HEK293 (cell line): ENCODE measurements around the gene SLC2A5.

ENCODE experiments used
- CTCF ChIA-PET: fragments of 350-600 bp; formaldehyde crosslinking; extraction: SDS; loops from one replicate; lab custom pipeline; 2021; ENCODE audit warnings: antibody characterized with exemption; lab: Yijun Ruan, JAX
- POLR2A ChIA-PET: fragments of 300-600 bp; formaldehyde crosslinking; extraction: SDS; loops from one replicate; lab custom pipeline; 2020; ENCODE audit warnings: antibody characterized with exemption, inconsistent platforms; lab: Yijun Ruan, JAX
- H3K27ac ChIP-seq: fragments of 200-500 bp; sonication (Bioruptor generic); 2 replicates; pipeline ENCODE4 v1.5.1; 2014; ENCODE audit warnings: low read depth, low read length, control low read depth, inconsistent platforms; ENCODE audit errors: extremely low read depth
- H3K36me3 ChIP-seq, 2 experiments: fragments of 200-500 bp in 1 of 2; sonication (Bioruptor generic) in 1 of 2; 1 replicate in 1 of 2; 2 replicates in 1 of 2; pipeline ENCODE4 v1.5.1; 2014 to 2017; ENCODE audit warnings: inconsistent platforms in 2 of 2, low read length in 2 of 2; ENCODE audit not compliant: control insufficient read depth in 2 of 2, insufficient read depth in 1 of 2
- H3K4me1 ChIP-seq: fragments of 200-500 bp; sonication (Bioruptor generic); 2 replicates; pipeline ENCODE4 v1.5.1; 2014; ENCODE audit warnings: mild to moderate bottlenecking, low read length, inconsistent platforms; ENCODE audit not compliant: control insufficient read depth, insufficient read depth
- H3K4me3 ChIP-seq: 2 replicates; pipeline ENCODE4 v1.5.1; 2011; ENCODE audit warnings: low read depth, mild to moderate bottlenecking, control low read depth, low read length, moderate library complexity
- H3K9me3 ChIP-seq: fragments of 200-500 bp; sonication (Bioruptor generic); 2 replicates; pipeline ENCODE4 v1.5.1; 2014; ENCODE audit warnings: low read depth, low read length, inconsistent platforms; ENCODE audit not compliant: control insufficient read depth, insufficient read depth
- KLF10 ChIP-seq: fragments of 450-650 bp; IDR thresholded peaks from 2 replicates; pipeline ENCODE4 v1.5.1; 2018; ENCODE audit warnings: missing biosample characterization, mild to moderate bottlenecking, missing genetic modification characterization
- SCRT1 ChIP-seq: fragments of 450-650 bp; formaldehyde crosslinking; IDR thresholded peaks from 2 replicates; pipeline ENCODE4 v1.5.1; 2016; ENCODE audit warnings: missing biosample characterization, missing genetic modification characterization, borderline replicate concordance
- SCRT2 ChIP-seq: fragments of 450-650 bp; formaldehyde crosslinking; IDR thresholded peaks from 2 replicates; pipeline ENCODE4 v1.5.1; 2016; ENCODE audit warnings: missing biosample characterization, missing genetic modification characterization
- TCF7L2 ChIP-seq: IDR thresholded peaks from 2 replicates; pipeline ENCODE4 v1.6.1; 2011; ENCODE audit warnings: low read depth, mild to moderate bottlenecking, inconsistent platforms, low read length, moderate library complexity, borderline replicate concordance
- ZBTB10 ChIP-seq: fragments of 450-650 bp; formaldehyde crosslinking; IDR thresholded peaks from 2 replicates; pipeline ENCODE4 v1.5.1; 2016; ENCODE audit warnings: missing biosample characterization, missing genetic modification characterization
- ZBTB11 ChIP-seq: fragments of 450-650 bp; formaldehyde crosslinking; conservative IDR thresholded peaks from 2 replicates; pipeline ENCODE4 v1.5.1; 2016; ENCODE audit warnings: low read depth, missing biosample characterization, missing genetic modification characterization
- ZBTB17 ChIP-seq: fragments of 450-650 bp; formaldehyde crosslinking; IDR thresholded peaks from 2 replicates; pipeline ENCODE4 v1.5.1; 2016; ENCODE audit warnings: missing biosample characterization, missing genetic modification characterization
- ZBTB8A ChIP-seq: fragments of 450-650 bp; formaldehyde crosslinking; IDR thresholded peaks from 2 replicates; pipeline ENCODE4 v1.5.1; 2016; ENCODE audit warnings: missing biosample characterization, missing genetic modification characterization
- ZIC2 ChIP-seq: fragments of 450-650 bp; formaldehyde crosslinking; IDR thresholded peaks from 2 replicates; pipeline ENCODE4 v1.5.1; 2016; ENCODE audit warnings: missing biosample characterization, missing genetic modification characterization
- ZNF138 ChIP-seq: fragments of 450-650 bp; formaldehyde crosslinking; IDR thresholded peaks from 2 replicates; pipeline ENCODE4 v1.5.1; 2016; ENCODE audit warnings: missing biosample characterization, missing genetic modification characterization, borderline replicate concordance
- ZNF157 ChIP-seq: fragments of 450-650 bp; formaldehyde crosslinking; IDR thresholded peaks from 2 replicates; pipeline ENCODE4 v1.5.1; 2016; ENCODE audit warnings: missing biosample characterization, missing genetic modification characterization
- ZNF19 ChIP-seq: fragments of 450-650 bp; formaldehyde crosslinking; IDR thresholded peaks from 2 replicates; pipeline ENCODE4; 2016; ENCODE audit warnings: missing biosample characterization, missing genetic modification characterization, low read depth
- ZNF23 ChIP-seq: fragments of 450-650 bp; formaldehyde crosslinking; IDR thresholded peaks from 2 replicates; pipeline ENCODE4 v1.5.1; 2016; ENCODE audit warnings: missing biosample characterization, missing genetic modification characterization, borderline replicate concordance
- ZNF341 ChIP-seq: fragments of 450-650 bp; formaldehyde crosslinking; IDR thresholded peaks from 2 replicates; pipeline ENCODE4; 2016; ENCODE audit warnings: low read depth, missing biosample characterization, missing genetic modification characterization
- ZNF354C ChIP-seq: fragments of 450-650 bp; formaldehyde crosslinking; IDR thresholded peaks from 2 replicates; pipeline ENCODE4 v1.5.1; 2016; ENCODE audit warnings: missing biosample characterization, missing genetic modification characterization, low read depth, borderline replicate concordance
- ZNF510 ChIP-seq: fragments of 450-650 bp; formaldehyde crosslinking; IDR thresholded peaks from 2 replicates; pipeline ENCODE4 v1.5.1; 2018; ENCODE audit warnings: mild to moderate bottlenecking, missing genetic modification characterization, missing biosample characterization; ENCODE audit not compliant: insufficient replicate concordance
- ZNF529 ChIP-seq: fragments of 450-650 bp; formaldehyde crosslinking; IDR thresholded peaks from 2 replicates; pipeline ENCODE4 v1.5.1; 2017; ENCODE audit warnings: missing genetic modification characterization, missing biosample characterization; ENCODE audit not compliant: insufficient replicate concordance
- TF ChIP-seq, protein P1 (sequence below): fragments of 450-650 bp; formaldehyde crosslinking; IDR thresholded peaks from 2 replicates; pipeline ENCODE4 v1.5.1; 2016; ENCODE audit warnings: missing biosample characterization, missing genetic modification characterization
- TF ChIP-seq, protein P2 (sequence below): fragments of 450-650 bp; formaldehyde crosslinking; IDR thresholded peaks from 2 replicates; pipeline ENCODE4 v1.5.1; 2016; ENCODE audit warnings: missing biosample characterization, missing genetic modification characterization
- TF ChIP-seq, protein P3 (sequence below): fragments of 450-650 bp; IDR thresholded peaks from 2 replicates; pipeline ENCODE4 v1.5.1; 2018; ENCODE audit warnings: missing biosample characterization, missing genetic modification characterization
- TF ChIP-seq, protein P4 (sequence below): fragments of 450-650 bp; formaldehyde crosslinking; optimal IDR thresholded peaks from 2 replicates; pipeline ENCODE3; 2016; ENCODE audit warnings: missing biosample characterization, mild to moderate bottlenecking, missing genetic modification characterization

Gene SLC2A5, protein sequence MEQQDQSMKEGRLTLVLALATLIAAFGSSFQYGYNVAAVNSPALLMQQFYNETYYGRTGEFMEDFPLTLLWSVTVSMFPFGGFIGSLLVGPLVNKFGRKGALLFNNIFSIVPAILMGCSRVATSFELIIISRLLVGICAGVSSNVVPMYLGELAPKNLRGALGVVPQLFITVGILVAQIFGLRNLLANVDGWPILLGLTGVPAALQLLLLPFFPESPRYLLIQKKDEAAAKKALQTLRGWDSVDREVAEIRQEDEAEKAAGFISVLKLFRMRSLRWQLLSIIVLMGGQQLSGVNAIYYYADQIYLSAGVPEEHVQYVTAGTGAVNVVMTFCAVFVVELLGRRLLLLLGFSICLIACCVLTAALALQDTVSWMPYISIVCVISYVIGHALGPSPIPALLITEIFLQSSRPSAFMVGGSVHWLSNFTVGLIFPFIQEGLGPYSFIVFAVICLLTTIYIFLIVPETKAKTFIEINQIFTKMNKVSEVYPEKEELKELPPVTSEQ

DNA sequence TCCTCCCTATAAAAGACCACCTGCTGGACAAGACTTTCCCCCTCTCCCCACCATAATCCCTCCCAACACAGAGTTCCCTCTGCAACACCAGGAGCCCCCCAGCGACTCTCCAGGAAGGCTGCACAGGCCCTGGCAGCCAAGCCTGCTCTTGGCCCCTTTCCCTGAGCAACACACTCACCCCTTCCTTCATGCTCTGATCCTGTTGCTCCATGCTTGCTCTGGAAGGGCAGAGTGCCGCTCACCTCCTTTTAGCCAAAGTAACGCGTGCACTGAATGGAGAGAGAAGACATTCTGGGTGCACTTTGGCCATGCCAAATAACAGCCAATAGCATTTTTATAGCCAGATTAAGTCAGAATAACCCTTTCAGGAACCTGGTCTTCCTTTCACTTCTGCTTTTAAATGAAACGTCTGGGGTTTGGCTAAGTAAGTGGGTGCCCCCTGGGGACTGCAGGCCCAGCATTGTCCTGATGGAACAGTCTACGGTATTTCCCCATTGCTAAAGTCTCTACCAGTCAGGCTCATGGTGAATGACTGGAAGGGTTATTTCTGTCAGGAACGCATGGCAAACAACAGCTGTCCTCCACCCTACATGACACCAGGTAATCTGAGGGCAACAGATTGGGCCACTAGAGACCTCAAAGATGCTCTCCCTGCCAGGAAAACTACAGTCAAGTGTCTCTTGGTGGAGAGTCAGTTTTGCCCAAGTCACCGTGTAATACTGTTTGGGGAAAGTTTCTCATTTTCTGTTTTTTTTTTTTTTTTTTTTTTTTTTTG, at the start of gene SLC2A5:
TSS of gene SLC2A5 (minus strand) at position 310 of the 775 bp plus-strand sequence. CDS start at position 211, 99 bp downstream.
- no peaks in the 10 kb centered on the region for H3K9me3 ChIP-seq
- POLR2A ChIA-PET: no interaction called here
- H3K4me3 ChIP-seq: no peak within 1 kb of the TSS
- H3K27ac ChIP-seq: no peak within 1 kb of the TSS
- no peaks in the 10 kb centered on the region for H3K4me1 ChIP-seq
- H3K36me3 ChIP-seq: no peaks in the 10 kb centered on the region
- CTCF ChIA-PET: interaction anchor here (1.1 kb wide), 1 partner anchor 11 kb away, joined by 5 read pairs; no protein-coding TSS in a partner anchor
- TF ChIP-seq ZNF341 (tag by site-specific recombination) (peak; percentile 66; the same call in 1 of the 2 replicates), ZBTB17 (tag by site-specific recombination) (no peak), ZBTB8A (tag by site-specific recombination) (no peak), ZNF19 (tag by site-specific recombination) (no peak), TCF7L2 (no peak), ZNF510 (tag by site-specific recombination) (no peak), ZNF529 (tag by site-specific recombination) (no peak), ZNF23 (tag by site-specific recombination) (no peak), KLF10 (no peak), SCRT1 (tag by site-specific recombination) (0 out of 2 replicates have a peak, but pooled peaks have one; percentile 8), ZBTB10 (tag by site-specific recombination) (no peak), ZNF138 (no peak), ZNF354C (no peak), ZNF157 (tag by site-specific recombination) (no peak), SCRT2 (tag by site-specific recombination) (peak; percentile 54), ZIC2 (peak; percentile 87), ZBTB11 (no peak)
- TF ChIP-seq, protein P1, sequence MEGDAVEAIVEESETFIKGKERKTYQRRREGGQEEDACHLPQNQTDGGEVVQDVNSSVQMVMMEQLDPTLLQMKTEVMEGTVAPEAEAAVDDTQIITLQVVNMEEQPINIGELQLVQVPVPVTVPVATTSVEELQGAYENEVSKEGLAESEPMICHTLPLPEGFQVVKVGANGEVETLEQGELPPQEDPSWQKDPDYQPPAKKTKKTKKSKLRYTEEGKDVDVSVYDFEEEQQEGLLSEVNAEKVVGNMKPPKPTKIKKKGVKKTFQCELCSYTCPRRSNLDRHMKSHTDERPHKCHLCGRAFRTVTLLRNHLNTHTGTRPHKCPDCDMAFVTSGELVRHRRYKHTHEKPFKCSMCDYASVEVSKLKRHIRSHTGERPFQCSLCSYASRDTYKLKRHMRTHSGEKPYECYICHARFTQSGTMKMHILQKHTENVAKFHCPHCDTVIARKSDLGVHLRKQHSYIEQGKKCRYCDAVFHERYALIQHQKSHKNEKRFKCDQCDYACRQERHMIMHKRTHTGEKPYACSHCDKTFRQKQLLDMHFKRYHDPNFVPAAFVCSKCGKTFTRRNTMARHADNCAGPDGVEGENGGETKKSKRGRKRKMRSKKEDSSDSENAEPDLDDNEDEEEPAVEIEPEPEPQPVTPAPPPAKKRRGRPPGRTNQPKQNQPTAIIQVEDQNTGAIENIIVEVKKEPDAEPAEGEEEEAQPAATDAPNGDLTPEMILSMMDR: no peak
- TF ChIP-seq, protein P2, sequence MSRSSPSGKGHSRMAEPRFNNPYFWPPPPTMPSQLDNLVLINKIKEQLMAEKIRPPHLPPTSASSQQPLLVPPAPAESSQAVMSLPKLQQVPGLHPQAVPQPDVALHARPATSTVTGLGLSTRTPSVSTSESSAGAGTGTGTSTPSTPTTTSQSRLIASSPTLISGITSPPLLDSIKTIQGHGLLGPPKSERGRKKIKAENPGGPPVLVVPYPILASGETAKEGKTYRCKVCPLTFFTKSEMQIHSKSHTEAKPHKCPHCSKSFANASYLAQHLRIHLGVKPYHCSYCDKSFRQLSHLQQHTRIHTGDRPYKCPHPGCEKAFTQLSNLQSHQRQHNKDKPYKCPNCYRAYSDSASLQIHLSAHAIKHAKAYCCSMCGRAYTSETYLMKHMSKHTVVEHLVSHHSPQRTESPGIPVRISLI (tag by site-specific recombination): 0 out of 2 replicates have a peak, but pooled peaks have one; percentile 62
- TF ChIP-seq, protein P3, sequence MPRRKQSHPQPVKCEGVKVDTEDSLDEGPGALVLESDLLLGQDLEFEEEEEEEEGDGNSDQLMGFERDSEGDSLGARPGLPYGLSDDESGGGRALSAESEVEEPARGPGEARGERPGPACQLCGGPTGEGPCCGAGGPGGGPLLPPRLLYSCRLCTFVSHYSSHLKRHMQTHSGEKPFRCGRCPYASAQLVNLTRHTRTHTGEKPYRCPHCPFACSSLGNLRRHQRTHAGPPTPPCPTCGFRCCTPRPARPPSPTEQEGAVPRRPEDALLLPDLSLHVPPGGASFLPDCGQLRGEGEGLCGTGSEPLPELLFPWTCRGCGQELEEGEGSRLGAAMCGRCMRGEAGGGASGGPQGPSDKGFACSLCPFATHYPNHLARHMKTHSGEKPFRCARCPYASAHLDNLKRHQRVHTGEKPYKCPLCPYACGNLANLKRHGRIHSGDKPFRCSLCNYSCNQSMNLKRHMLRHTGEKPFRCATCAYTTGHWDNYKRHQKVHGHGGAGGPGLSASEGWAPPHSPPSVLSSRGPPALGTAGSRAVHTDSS (tag by site-specific recombination): no peak
- TF ChIP-seq, protein P4, sequence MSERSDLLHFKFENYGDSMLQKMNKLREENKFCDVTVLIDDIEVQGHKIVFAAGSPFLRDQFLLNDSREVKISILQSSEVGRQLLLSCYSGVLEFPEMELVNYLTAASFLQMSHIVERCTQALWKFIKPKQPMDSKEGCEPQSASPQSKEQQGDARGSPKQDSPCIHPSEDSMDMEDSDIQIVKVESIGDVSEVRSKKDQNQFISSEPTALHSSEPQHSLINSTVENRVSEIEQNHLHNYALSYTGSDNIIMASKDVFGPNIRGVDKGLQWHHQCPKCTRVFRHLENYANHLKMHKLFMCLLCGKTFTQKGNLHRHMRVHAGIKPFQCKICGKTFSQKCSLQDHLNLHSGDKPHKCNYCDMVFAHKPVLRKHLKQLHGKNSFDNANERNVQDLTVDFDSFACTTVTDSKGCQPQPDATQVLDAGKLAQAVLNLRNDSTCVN (tag by site-specific recombination): no peak
